Left ventricle myocardium inferior (tissue), 1 donor: ENCODE results near the gene KRTAP4-12. TPM values are rescaled to one million over a fixed set of nuclear protein-coding genes. Genes with fewer than 3 reads are reported as not detected.
"Not testable (repeated sequence)": the region's sequence is repeated elsewhere in the genome, so short reads cannot be mapped to it uniquely, and the experiment has no call there.

ENCODE experiments used
- DNase-seq: peaks from one replicate; pipeline ENCODE4 v3.0.0-alpha.2; 2020
- H3K27ac ChIP-seq: fragments of 200-600 bp; replicated peaks from 2 replicates; pipeline ENCODE4 v1.8.0; 2021
- H3K27me3 ChIP-seq: fragments of 200-600 bp; 2 replicates; pipeline ENCODE4 v1.8.0; 2021; ENCODE audit warnings: low read depth
- H3K36me3 ChIP-seq: fragments of 200-600 bp; 2 replicates; pipeline ENCODE4 v1.8.0; 2021
- H3K4me1 ChIP-seq: fragments of 200-600 bp; 2 replicates; pipeline ENCODE4 v1.8.0; 2021
- H3K4me3 ChIP-seq: fragments of 200-600 bp; 2 replicates; pipeline ENCODE4 v1.8.0; 2021; ENCODE audit warnings: mild to moderate bottlenecking, moderate library complexity
- H3K9me3 ChIP-seq: fragments of 200-600 bp; replicated peaks from 2 replicates; pipeline ENCODE4 v1.8.0; 2021
- CTCF ChIP-seq: fragments of 200-600 bp; IDR thresholded peaks from 2 replicates; pipeline ENCODE4 v1.8.0; 2021; ENCODE audit warnings: antibody characterized with exemption, mild to moderate bottlenecking, borderline replicate concordance
- intact Hi-C: fragments of 100-400 bp; cut with micrococcal nuclease; formaldehyde crosslinking; loops from one replicate; pipeline ENCODE4 v1.11.0; 2022
- total RNA-seq: library from RNA; stranded (reverse); fragmentation: NEBNext Ultra II Directional; extraction: Animal tissue kit (Norgen Biotek cat#: 25700); gene quantifications from one replicate; pipeline ENCODE4 v1.2.1, GENCODE V29; 2021
- donor health status: DM: no; HTN: yes; CAD: no; lungs with severe emphysema.

The KRTAP4-12 gene
- total RNA-seq, 1 donor from 2014 or later = not detected

GRCh38 chr17:41131979-41132378, 8.0 kb upstream of the KRTAP4-12 start:
- Histone ChIP-seq H3K9me3 (peaks cover 12% of the 10 kb centered on the region), H3K4me3 (no peak overlapping the region), H3K36me3 (no peaks in the 10 kb centered on the region), H3K27me3 (peaks cover 18% of the 10 kb centered on the region), H3K27ac (no peak overlapping the region), H3K4me1 (no peaks in the 10 kb centered on the region)
- no peak for DNase-seq
- TF ChIP-seq CTCF = no peak
- intact Hi-C loops = no loop called here

- no peak overlapping the region for H3K4me3 ChIP-seq
- intact Hi-C loops = no loop called here
- no peak overlapping the region for H3K27ac ChIP-seq
- H3K9me3 ChIP-seq = peaks cover 9% of the 10 kb centered on the region
- no peaks in the 10 kb centered on the region for H3K4me1 ChIP-seq
- no peak for TF ChIP-seq CTCF
- peaks cover 44% of the 10 kb centered on the region for H3K27me3 ChIP-seq
- no peak for DNase-seq
- H3K36me3 ChIP-seq = no peaks in the 10 kb centered on the region
Measured at GRCh38 chr17:41127371-41127770, 3.4 kb upstream of the KRTAP4-12 start.

GRCh38 chr17:41126412-41126811, 2.4 kb upstream of the KRTAP4-12 start:
- Histone ChIP-seq H3K27ac (no peak overlapping the region), H3K9me3 (peaks cover 9% of the 10 kb centered on the region), H3K27me3 (peaks cover 48% of the 10 kb centered on the region), H3K36me3 (no peaks in the 10 kb centered on the region), H3K4me3 (no peak overlapping the region), H3K4me1 (no peaks in the 10 kb centered on the region)
- intact Hi-C loops = no loop called here
- DNase-seq = no peak
- no peak for TF ChIP-seq CTCF

- TF ChIP-seq CTCF = no peak
- intact Hi-C loops = no loop called here
Measured at GRCh38 chr17:41125064-41125463, 1.1 kb upstream of the KRTAP4-12 start.

GRCh38 chr17:41123292-41123990, 541 bp downstream of the KRTAP4-12 start:
- H3K27ac ChIP-seq, H3K4me3 ChIP-seq, intact Hi-C loops: not testable (repeated sequence)

More at GRCh38 chr17:41125064-41125463, 1.1 kb upstream of the KRTAP4-12 start:
- H3K27ac ChIP-seq = no peak overlapping the region
- no peak for DNase-seq
- no peaks in the 10 kb centered on the region for H3K36me3 ChIP-seq
- H3K4me3 ChIP-seq = no peak overlapping the region
- no peaks in the 10 kb centered on the region for H3K4me1 ChIP-seq
- peaks cover 9% of the 10 kb centered on the region for H3K9me3 ChIP-seq
- H3K27me3 ChIP-seq = peaks cover 45% of the 10 kb centered on the region

GRCh38 chr17:41121742-41122141, 2.2 kb downstream of the KRTAP4-12 start:
- no peak for DNase-seq
- TF ChIP-seq CTCF = no peak
- Histone ChIP-seq H3K4me3 (no peak overlapping the region), H3K4me1 (no peaks in the 10 kb centered on the region), H3K27me3 (peaks cover 76% of the 10 kb centered on the region), H3K9me3 (no peaks in the 10 kb centered on the region), H3K36me3 (no peaks in the 10 kb centered on the region), H3K27ac (no peak overlapping the region)
- intact Hi-C loops = no loop called here

More at GRCh38 chr17:41123292-41123990, 541 bp downstream of the KRTAP4-12 start:
- H3K4me1 ChIP-seq, H3K36me3 ChIP-seq, DNase-seq, H3K9me3 ChIP-seq: not testable (repeated sequence)
- H3K27me3 ChIP-seq = peaks cover 59% of the 10 kb centered on the region

- H3K9me3 ChIP-seq, DNase-seq, H3K4me1 ChIP-seq, H3K4me3 ChIP-seq, intact Hi-C loops, H3K36me3 ChIP-seq, H3K27ac ChIP-seq: not testable (repeated sequence)
- peaks cover 76% of the 10 kb centered on the region for H3K27me3 ChIP-seq
Measured at GRCh38 chr17:41119696-41120690, 4.0 kb downstream of the KRTAP4-12 start.
